ENCODE results near the gene RALGPS1. TPM values are rescaled to one million over a fixed set of nuclear protein-coding genes. Genes with fewer than 3 reads are reported as not detected.

The RALGPS1 gene
- total and polyA plus RNA-seq, 2 of the 8 experiments (the other 6 are each of a cell fraction or from before 2014, with no cell fraction given) = 20.0 to 23.5 TPM

- Histone ChIP-seq H3K18ac (ENCODE audit: extremely low read depth, low read length) (no peak overlapping the region), H3K4me1 (replicated peaks in 1 of 4; ENCODE audit: control insufficient read depth in 3 of 4, insufficient read depth in 4 of 4, low read length in 3 of 4) (peaks cover 0 to 6% (median under 1%) of the 10 kb centered on the region in 4 experiments; a peak in 3 of 7 replicates), H3K27ac (ENCODE audit: low read depth, low read length) (no peak overlapping the region), H2BK12ac (ENCODE audit: low read depth, low read length) (no peak overlapping the region), H2BK5ac (ENCODE audit: low read depth, low read length) (peak overlapping the region; percentile 52; the same call in 1 of the 2 replicates), H2BK20ac (ENCODE audit: low read length) (no peak overlapping the region), H3K56ac (replicated peaks; ENCODE audit: insufficient read length, low read depth, low read length) (no peak overlapping the region), H3K9me3 (ENCODE audit: insufficient read depth in 2 of 2, low read depth in 1 of 2, low read length in 1 of 2) (no peaks in the 10 kb centered on the region), H3K4ac (replicated peaks; ENCODE audit: insufficient read length, low read depth, low read length) (no peak overlapping the region), H3K27me3 (replicated peaks in 1 of 4; ENCODE audit: control insufficient read depth in 3 of 4, extremely low read depth in 1 of 4, insufficient read depth in 3 of 4, low read length in 3 of 4) (no peaks in the 10 kb centered on the region), H3K4me2 (ENCODE audit: insufficient read depth in 1 of 2, low read depth in 2 of 2, low read length in 2 of 2) (no peak overlapping the region), H4K8ac (ENCODE audit: extremely low read depth, insufficient read depth, low read length) (no peak overlapping the region), H2BK120ac (replicated peaks; ENCODE audit: low read depth, low read length) (no peak overlapping the region), H4K91ac (replicated peaks; ENCODE audit: insufficient read length, low read length) (no peak overlapping the region), H3K14ac (ENCODE audit: insufficient read length) (no peak overlapping the region), H4K20me1 (replicated peaks in 1 of 2; ENCODE audit: control insufficient read depth in 1 of 2, insufficient read depth in 2 of 2, low read length in 2 of 2) (peaks cover 8 to 11% of the 10 kb centered on the region in 2 experiments), H3K23me2 (ENCODE audit: low read depth, low read length) (no peaks in the 10 kb centered on the region), H3K4me3 (ENCODE audit: extremely low read depth in 1 of 4, insufficient read depth in 2 of 4, low read depth in 3 of 4, low read length in 4 of 4) (no peak overlapping the region), H3K23ac (ENCODE audit: insufficient read length) (no peak overlapping the region), H3K9ac (replicated peaks in 1 of 4; ENCODE audit: extremely low read depth in 1 of 4, low read depth in 3 of 4, low read length in 3 of 4) (no peak overlapping the region), H2AK5ac (ENCODE audit: low read depth, low read length) (0 out of 2 replicates have a peak overlapping the region, but pooled peaks have one; percentile 24), H4K5ac (ENCODE audit: insufficient read length, low read depth, low read length) (no peak overlapping the region), H2BK15ac (ENCODE audit: low read length) (no peak overlapping the region), H3K79me2 (ENCODE audit: control insufficient read depth in 1 of 2, insufficient read depth in 2 of 2, low read length in 2 of 2) (peaks cover 5 to 78% of the 10 kb centered on the region in 2 experiments), H3K36me3 (ENCODE audit: control insufficient read depth in 2 of 4, insufficient read depth in 4 of 4, low read length in 3 of 4) (peaks cover 0 to 7% (median 0%) of the 10 kb centered on the region in 4 experiments; a peak in 2 of 8 replicates), H3K79me1 (ENCODE audit: low read depth, low read length) (peaks cover 22% of the 10 kb centered on the region), H2AFZ (ENCODE audit: low read length) (no peak overlapping the region)
- no peak for FAIRE-seq
- no peak for DNase-seq (ENCODE audit: low read depth in 1 of 2, low spot score in 2 of 2)
- POLR2A ChIA-PET (ENCODE audit: partially characterized antibody) = no interaction called here
- 89% methylated on average over 7 of the region's 7 CpGs; no CpG with 5 or more reads in 1 of the 2 experiments for whole genome bisulfite sequencing, 2 experiments (ENCODE audit: extremely low coverage in 1 of 2, insufficient coverage in 1 of 2, insufficient read length in 1 of 2, insufficient replicate concordance in 2 of 2, low coverage in 1 of 2, low lambda C conversion rate in 2 of 2, missing lambda C conversion rate in 1 of 2)
- CTCF ChIA-PET (ENCODE audit: partially characterized antibody) = interaction anchor here (0.8 to 0.9 kb wide), 2 partner anchors 10 to 11 kb away, joined by 3 read pairs; no protein-coding TSS in a partner anchor
- TF ChIP-seq EP300 (IDR thresholded peaks at IDR 0.05; ENCODE audit: borderline replicate concordance in 1 of 2, low read depth in 2 of 2, low read length in 2 of 2) = no peak
- TF ChIP-seq BCL11A (IDR thresholded peaks at IDR 0.05; ENCODE audit: low read depth in 2 of 2, low read length in 2 of 2) = no peak
- no peak for TF ChIP-seq POU5F1 (IDR thresholded peaks at IDR 0.05; ENCODE audit: low read depth, low read length)
- TF ChIP-seq SIRT6 (IDR thresholded peaks at IDR 0.05; ENCODE audit: low read length) = no peak
- TF ChIP-seq SP2 (IDR thresholded peaks at IDR 0.05; ENCODE audit: low read length) = no peak
- no peak for TF ChIP-seq RBBP5 (IDR thresholded peaks at IDR 0.05; ENCODE audit: borderline replicate concordance, low read depth, low read length)
- TF ChIP-seq BRCA1 (IDR thresholded peaks at IDR 0.05; ENCODE audit: low read depth, low read length) = no peak
- TF ChIP-seq RFX5 (IDR thresholded peaks at IDR 0.05; ENCODE audit: borderline replicate concordance, low read depth, low read length) = no peak
- TF ChIP-seq RNF2 (IDR thresholded peaks at IDR 0.05; ENCODE audit: borderline replicate concordance, low read depth, low read length, missing control alignments, poor library complexity, severe bottlenecking) = no peak
- TF ChIP-seq USF2 (IDR thresholded peaks at IDR 0.05; ENCODE audit: low read length) = no peak
- no peak for TF ChIP-seq ASH2L (IDR thresholded peaks at IDR 0.05; ENCODE audit: low read length)
- TF ChIP-seq EGR1 (IDR thresholded peaks at IDR 0.05; ENCODE audit: borderline replicate concordance, low read depth, low read length) = no peak
Measured at GRCh38 chr9:126869368-126869767, 45.2 kb upstream of the RALGPS1 start.

All from H1 (cell line).